Type B pancreatic cell (in vitro differentiated cells): ENCODE data around the gene CDK12. TPM values are rescaled to one million over a fixed set of nuclear protein-coding genes. Genes with fewer than 3 reads are reported as not detected.
"Not testable (repeated sequence)": the region's sequence is repeated elsewhere in the genome, so short reads cannot be mapped to it uniquely, and the experiment has no call there.

Experiments
- DNase-seq: peaks from one replicate; pipeline ENCODE4 v3.0.0; 2021; ENCODE audit warnings: mixed read lengths; ENCODE audit not compliant: unreplicated experiment; ENCODE audit errors: extremely low spot score
- H3K27ac Mint-ChIP-seq: 2 replicates; pipeline ENCODE4 v1.8.0; 2021; ENCODE audit warnings: mild to moderate bottlenecking, mixed read lengths
- H3K27me3 Mint-ChIP-seq: 2 replicates; pipeline ENCODE4 v1.8.0; 2021; ENCODE audit warnings: mixed read lengths
- H3K36me3 Mint-ChIP-seq: 2 replicates; pipeline ENCODE4 v1.8.0; 2021; ENCODE audit warnings: mixed read lengths
- H3K4me1 Mint-ChIP-seq: one replicate; pipeline ENCODE4 v1.8.0; 2021; ENCODE audit warnings: mixed read lengths; ENCODE audit not compliant: unreplicated experiment
- H3K4me3 Mint-ChIP-seq: 2 replicates; pipeline ENCODE4 v1.8.0; 2021; ENCODE audit warnings: mild to moderate bottlenecking, mixed read lengths
- H3K9me3 Mint-ChIP-seq: 2 replicates; pipeline ENCODE4 v1.8.0; 2021; ENCODE audit warnings: mixed read lengths
- total RNA-seq: library from RNA; stranded (reverse); gene quantifications from 2 replicates; pipeline ENCODE4 v1.2.1, GENCODE V29; 2021; ENCODE audit warnings: low replicate concordance
- TF ChIP-seq, protein P1 (sequence below): fragments of 200-600 bp; sonication (generic); conservative IDR thresholded peaks from 2 replicates; pipeline ENCODE4 v1.5.0; 2021; ENCODE audit warnings: antibody characterized with exemption, mild to moderate bottlenecking

CDK12 gene
- total RNA-seq, 1 donor from 2014 or later: 64.5 TPM

DNA sequence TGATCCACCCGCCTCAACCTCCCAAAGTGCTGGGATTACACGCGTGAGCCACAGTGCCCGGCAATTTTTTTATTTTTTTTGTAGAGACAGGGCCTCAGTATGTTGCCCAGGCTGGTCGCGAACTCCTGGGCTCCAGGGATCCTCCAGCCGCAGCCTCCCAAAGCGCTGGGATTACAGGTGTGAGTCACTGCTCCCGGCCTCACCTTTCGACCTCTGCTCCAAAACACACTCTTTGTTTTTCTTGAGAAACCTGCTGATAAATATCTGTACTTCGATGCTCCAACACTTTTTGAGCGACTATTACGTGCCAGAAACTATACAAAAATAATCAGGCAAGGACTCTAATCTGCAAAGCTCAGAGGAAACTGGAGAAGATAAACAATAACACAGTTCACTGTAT lies 11.2 kb upstream of the CDK12 start:
- H3K9me3 Mint-ChIP-seq: no peaks in the 10 kb centered on the region
- H3K4me1 Mint-ChIP-seq: peaks cover 14% of the 10 kb centered on the region
- TF ChIP-seq, protein P1, sequence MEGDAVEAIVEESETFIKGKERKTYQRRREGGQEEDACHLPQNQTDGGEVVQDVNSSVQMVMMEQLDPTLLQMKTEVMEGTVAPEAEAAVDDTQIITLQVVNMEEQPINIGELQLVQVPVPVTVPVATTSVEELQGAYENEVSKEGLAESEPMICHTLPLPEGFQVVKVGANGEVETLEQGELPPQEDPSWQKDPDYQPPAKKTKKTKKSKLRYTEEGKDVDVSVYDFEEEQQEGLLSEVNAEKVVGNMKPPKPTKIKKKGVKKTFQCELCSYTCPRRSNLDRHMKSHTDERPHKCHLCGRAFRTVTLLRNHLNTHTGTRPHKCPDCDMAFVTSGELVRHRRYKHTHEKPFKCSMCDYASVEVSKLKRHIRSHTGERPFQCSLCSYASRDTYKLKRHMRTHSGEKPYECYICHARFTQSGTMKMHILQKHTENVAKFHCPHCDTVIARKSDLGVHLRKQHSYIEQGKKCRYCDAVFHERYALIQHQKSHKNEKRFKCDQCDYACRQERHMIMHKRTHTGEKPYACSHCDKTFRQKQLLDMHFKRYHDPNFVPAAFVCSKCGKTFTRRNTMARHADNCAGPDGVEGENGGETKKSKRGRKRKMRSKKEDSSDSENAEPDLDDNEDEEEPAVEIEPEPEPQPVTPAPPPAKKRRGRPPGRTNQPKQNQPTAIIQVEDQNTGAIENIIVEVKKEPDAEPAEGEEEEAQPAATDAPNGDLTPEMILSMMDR: no peak
- H3K27ac Mint-ChIP-seq: peak overlapping the region; percentile 99
- peaks cover 4% of the 10 kb centered on the region for H3K36me3 Mint-ChIP-seq
- H3K4me3 Mint-ChIP-seq: peak overlapping the region; percentile 98
- DNase-seq: no peak
- no peaks in the 10 kb centered on the region for H3K27me3 Mint-ChIP-seq

DNA sequence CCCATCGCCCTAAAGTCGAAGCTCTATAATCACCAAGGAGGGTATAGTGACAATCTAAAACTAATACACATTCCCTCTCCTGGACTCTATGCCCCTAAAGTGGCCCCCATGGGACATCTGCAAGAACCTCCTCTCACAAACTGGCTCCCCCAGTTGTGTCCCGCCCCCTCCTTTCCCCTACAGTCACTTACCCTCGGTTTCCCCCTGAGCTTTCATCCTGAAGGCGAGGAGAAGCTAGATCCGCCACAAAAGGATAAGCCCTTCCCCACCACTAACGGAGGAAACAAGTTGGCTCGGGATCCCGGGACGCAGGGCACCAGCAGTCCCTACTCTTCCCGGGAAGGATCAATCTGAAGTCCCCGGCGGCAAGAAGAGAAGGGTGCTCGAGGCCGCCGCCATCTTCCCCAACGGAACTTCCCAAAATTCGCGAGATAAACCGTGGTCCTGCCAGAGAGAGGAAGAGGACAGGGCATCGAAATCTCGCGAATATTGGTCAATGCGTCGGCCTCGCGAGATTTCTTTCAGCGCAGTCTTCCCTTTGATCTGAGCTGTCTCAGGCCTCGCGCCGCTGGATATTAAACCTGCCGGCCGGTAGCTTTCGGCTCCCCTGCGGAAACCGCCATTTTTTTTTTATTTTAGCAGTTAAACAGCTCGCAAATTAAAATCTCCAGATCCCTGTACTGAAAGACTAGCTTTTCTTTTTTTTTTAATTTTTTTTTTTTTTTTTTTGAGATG lies 10.3 kb upstream of the CDK12 start, which contains the start of gene MED1:
TSS of gene MED1 (minus strand) at position 417 of the 735 bp plus-strand sequence. CDS start at position 216, 201 bp downstream.
- Mint-ChIP-seq H3K27me3 (no peaks in the 10 kb centered on the region), H3K27ac (peak within 1 kb of the TSS; percentile 99), H3K4me1 (peaks cover 14% of the 10 kb centered on the region), H3K36me3 (peaks cover 4% of the 10 kb centered on the region), H3K9me3 (no peaks in the 10 kb centered on the region), H3K4me3 (peak within 1 kb of the TSS; percentile 98)
- DNase-seq: peak; percentile 94
- TF ChIP-seq, protein P1: no peak

DNA sequence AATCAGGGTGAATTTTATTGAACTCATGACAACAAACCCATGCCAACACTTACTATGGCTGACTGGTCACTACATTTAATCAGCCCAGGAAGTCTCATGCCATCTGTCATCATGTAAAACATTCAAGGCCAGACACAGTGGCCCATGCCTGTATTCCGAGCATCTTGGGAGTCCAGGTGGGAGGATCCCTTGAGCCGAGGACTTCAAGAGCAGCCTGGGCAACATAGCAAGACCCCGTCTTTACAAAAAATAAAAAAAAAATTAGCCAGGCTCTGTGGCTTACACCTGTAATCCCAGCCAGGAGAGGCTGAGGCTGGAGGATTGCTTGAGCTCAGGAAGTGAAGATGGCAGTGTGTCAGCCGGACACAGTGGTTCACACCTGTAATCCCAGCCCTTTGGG lies 5.4 kb upstream of the CDK12 start:
- no peak for DNase-seq
- Mint-ChIP-seq H3K4me3 (no peak overlapping the region), H3K4me1 (peaks cover 4% of the 10 kb centered on the region), H3K9me3 (no peaks in the 10 kb centered on the region), H3K27ac (no peak overlapping the region), H3K36me3 (no peaks in the 10 kb centered on the region), H3K27me3 (no peaks in the 10 kb centered on the region)
- TF ChIP-seq, protein P1: no peak

DNA sequence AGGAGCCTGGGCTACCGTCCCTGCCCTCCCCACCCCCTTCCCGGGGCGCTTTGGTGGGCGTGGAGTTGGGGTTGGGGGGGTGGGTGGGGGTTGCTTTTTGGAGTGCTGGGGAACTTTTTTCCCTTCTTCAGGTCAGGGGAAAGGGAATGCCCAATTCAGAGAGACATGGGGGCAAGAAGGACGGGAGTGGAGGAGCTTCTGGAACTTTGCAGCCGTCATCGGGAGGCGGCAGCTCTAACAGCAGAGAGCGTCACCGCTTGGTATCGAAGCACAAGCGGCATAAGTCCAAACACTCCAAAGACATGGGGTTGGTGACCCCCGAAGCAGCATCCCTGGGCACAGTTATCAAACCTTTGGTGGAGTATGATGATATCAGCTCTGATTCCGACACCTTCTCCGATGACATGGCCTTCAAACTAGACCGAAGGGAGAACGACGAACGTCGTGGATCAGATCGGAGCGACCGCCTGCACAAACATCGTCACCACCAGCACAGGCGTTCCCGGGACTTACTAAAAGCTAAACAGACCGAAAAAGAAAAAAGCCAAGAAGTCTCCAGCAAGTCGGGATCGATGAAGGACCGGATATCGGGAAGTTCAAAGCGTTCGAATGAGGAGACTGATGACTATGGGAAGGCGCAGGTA lies 762 bp downstream of the CDK12 start:
- Mint-ChIP-seq H3K4me1 (peaks cover 13% of the 10 kb centered on the region), H3K27ac (peak overlapping the region; percentile 100), H3K9me3 (no peaks in the 10 kb centered on the region), H3K4me3 (peak overlapping the region; percentile 99), H3K36me3 (peaks cover 9% of the 10 kb centered on the region), H3K27me3 (peaks cover 4% of the 10 kb centered on the region)
- TF ChIP-seq, protein P1: no peak
- no peak for DNase-seq

DNA sequence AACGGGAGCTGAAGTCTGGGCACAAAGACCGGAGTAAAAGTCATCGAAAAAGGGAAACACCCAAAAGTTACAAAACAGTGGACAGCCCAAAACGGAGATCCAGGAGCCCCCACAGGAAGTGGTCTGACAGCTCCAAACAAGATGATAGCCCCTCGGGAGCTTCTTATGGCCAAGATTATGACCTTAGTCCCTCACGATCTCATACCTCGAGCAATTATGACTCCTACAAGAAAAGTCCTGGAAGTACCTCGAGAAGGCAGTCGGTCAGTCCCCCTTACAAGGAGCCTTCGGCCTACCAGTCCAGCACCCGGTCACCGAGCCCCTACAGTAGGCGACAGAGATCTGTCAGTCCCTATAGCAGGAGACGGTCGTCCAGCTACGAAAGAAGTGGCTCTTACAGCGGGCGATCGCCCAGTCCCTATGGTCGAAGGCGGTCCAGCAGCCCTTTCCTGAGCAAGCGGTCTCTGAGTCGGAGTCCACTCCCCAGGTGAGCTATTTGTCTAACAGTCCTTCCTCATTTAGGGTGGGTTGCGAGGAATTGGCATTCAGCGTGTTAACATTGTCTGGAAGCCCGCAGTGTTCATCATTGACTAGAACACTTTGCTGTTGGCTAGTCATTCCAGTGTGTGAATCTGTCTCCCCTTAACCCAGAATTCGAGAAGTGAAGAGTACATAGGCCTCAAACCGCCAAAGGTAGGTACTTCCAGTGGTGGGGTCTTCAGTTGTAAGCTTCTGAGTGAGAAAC lies 1.5 kb downstream of the CDK12 start:
- Mint-ChIP-seq H3K36me3 (peaks cover 13% of the 10 kb centered on the region), H3K9me3 (no peaks in the 10 kb centered on the region), H3K27me3 (peaks cover 4% of the 10 kb centered on the region), H3K4me1 (peaks cover 17% of the 10 kb centered on the region), H3K27ac (peak overlapping the region; percentile 100), H3K4me3 (peak overlapping the region; percentile 99)
- DNase-seq: no peak
- TF ChIP-seq, protein P1: no peak

DNA sequence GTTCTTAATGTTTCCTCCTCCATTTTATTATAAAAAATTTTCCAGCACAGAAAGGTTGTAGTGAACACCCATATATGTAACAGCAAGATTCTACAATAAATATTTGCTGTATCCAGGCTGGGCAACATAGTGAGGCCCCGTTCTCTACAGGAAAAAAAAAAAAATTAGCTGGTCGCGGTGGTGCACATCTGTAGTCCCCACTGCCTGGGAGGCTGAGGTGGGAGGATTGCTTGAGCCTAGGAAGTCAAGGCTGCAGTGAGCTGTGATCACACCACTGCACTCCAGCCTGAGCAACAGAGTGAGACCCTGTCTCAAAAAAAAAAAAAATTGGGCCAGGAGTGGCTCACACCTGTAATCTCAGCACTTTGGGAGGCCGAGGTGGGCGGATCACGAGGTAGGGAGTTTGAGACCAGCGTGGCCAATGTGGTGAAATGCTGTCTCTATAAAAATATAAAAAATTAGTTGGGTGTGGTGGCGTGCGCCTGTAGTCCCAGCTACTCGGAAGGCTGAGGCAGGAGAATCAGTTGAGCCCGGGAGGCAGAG lies 3.4 kb downstream of the CDK12 start:
- DNase-seq, H3K27me3 Mint-ChIP-seq, H3K9me3 Mint-ChIP-seq: not testable (repeated sequence)
- Mint-ChIP-seq H3K36me3 (peaks cover 13% of the 10 kb centered on the region), H3K4me3 (peak overlapping the region; percentile 99), H3K27ac (peak overlapping the region; percentile 100), H3K4me1 (peaks cover 17% of the 10 kb centered on the region)

DNA sequence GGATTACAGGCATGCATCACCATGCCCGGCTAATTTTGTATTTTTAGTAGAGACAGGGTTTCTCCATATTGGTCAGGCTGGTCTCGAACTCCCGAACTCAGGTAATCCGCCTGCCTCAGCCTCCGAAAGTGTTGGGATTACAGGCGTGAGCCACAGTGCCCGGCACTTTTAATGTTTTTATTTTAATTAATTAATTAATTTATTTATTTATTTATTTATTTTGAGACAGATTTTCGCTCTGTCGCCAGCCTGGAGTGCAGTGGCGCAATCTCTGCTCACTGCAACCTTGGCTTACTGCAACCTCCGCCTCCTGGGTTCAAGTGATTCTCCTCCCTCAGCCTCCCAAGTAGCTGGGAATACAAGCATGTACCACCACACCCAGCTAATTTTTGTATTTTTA lies 7.3 kb downstream of the CDK12 start:
- not testable (repeated sequence) for H3K9me3 Mint-ChIP-seq, H3K4me3 Mint-ChIP-seq, H3K27ac Mint-ChIP-seq, DNase-seq, H3K27me3 Mint-ChIP-seq
- Mint-ChIP-seq H3K4me1 (peaks cover 13% of the 10 kb centered on the region), H3K36me3 (peaks cover 21% of the 10 kb centered on the region)
